Mesenteric fat pad (tissue), 1 donor: ENCODE results near the gene TMEM141. TPM values are rescaled to one million over a fixed set of nuclear protein-coding genes. Genes with fewer than 3 reads are reported as not detected.

Experiments used
- DNase-seq: peaks from one replicate; pipeline ENCODE4 v3.0.0-alpha.2; 2020; ENCODE audit warnings: low spot score
- long read RNA-seq: library from polyadenylated mRNA; unstranded; transcript quantifications from one replicate; pipeline ENCODE4 v2.0.0, GENCODE V29; 2020
- total RNA-seq: library from RNA; stranded (reverse); fragmentation: NEBNext Ultra II Directional; extraction: Animal tissue kit (Norgen Biotek cat#: 25700); gene quantifications from one replicate; pipeline ENCODE4 v1.2.1, GENCODE V29; 2021
- donor health status: DM: yes; HTN: yes; CAD: no.

TMEM141 gene
- total RNA-seq: 33.0 TPM
- long read RNA-seq, transcript TMEM141-201 (5 exons, 768 nt): major isoform, 5 of 7 reads
- long read RNA-seq, partial matches to known transcripts: 1 of 7 reads
- long read RNA-seq, other reads (novel, unspliced or antisense): 1 of 7 reads

DNA sequence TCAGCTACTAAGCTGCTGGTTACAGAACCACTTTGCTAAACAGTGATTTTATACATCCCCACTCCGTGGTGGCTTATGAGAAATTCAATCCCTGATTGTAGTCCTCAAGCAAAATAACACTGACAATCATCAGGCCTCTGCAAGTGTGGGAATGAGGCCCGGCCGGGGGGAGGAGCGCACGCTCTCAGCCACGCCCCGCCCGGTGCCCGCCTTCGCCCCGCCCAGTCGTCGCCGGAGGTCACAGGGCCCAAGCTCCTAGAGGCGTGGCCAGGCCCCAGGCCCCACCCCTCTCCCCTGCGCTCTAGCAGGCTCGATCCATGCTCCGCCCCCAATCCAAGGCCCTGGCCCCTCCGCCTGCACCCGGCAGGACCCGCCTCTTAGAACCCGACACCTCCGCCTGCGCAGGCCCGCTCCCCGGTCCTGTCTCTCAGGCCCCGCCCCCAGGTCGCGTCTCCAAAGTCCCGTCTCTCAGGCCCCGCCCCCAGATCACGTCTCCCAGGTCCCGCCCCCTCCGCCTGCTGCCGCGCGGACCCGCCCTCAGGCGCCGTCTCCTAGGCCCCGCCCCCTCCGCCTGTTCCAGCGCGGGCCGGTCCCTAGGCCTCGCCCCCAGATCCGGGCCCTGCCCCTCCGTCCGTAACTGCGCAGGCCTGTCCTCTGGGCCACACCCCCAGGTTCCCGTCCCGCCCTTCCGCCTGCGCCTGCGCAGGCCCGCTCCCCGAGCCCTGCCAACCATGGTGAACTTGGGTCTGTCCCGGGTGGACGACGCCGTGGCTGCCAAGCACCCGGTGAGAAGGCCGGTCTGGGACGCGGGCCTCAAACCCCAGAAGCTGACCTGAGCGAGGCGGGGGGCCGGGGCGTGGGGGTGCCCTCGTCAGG lies at the start of gene TMEM141:
Gene TMEM141 (plus strand): TSS at position 705 of the 876 bp plus-strand sequence. CDS start 27 bp downstream, at position 732.
- peak; percentile 100 for DNase-seq

DNA sequence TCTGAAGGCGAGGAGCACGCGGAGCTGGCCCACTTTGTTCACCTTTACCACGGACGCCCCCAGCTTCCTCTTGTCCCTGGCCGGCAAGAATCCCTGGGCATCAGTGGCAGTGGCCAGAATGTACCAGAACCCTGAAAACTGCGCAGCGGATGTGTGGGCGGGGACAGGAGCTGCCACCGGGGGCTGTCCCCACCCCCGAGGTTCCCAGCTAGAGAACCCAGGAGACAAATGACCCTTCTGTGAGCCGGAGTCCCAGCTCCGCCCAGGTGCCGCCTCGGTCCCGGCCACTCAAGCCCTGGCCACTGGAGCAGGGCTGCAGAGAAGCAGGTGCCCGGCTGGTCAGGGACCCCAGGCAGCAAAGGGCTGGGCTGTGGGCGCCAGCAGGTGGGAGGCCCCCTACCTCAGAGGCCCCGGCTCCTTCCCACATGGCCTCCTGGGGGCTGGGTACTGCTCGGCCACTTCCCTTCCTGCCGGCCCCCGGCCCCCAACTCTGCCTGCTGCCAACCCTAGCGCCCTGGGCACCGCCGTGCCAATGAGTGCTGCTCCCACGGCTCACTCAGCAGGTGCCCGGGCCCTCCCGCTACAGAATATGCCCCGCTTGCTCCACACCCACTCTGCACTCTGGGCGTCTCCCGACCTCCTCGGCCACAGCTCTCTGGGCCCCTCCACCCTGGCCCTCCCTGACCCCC lies 49.1 kb upstream of the TMEM141 start:
- no peak for DNase-seq

DNA sequence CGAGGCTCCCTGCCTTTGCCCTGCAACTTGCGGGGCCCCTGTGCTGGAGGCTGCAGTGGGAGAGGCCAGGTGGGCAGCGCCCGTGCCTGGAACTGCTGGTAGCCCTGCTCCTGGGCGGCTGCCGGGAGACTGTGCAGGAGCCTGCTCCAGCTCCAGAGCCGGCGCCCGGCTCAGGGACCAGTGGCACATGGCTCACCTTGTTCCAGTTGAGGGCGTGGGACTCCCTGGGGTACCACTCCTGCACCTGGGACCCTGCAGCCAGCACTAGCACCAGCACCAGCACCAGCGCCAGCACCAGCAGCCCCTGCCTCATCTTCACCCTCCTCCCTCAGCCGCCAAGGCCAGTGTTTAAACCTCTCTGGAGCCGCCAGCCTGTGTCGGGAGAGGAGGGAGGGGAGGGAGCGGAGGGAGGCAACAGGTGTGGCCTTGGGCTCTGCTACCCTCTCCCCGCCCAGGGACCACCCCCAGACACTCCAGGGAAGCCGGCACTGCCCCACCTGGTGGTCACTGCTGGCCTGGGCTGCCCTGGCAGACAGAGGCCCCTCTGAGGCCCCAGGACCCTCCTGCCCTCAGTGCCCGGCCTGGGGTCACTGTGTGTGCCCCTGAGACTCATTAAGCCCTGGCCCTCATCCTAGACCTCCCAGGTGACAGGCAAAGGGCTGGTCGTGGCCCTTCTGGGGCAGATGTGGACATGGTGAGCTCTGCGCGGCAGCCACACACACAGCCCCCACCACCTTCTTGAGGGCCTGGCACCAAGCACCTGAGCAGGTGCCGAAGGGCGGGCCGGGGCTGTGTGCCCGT lies 48.4 kb upstream of the TMEM141 start, which contains the start of gene LCN10:
Gene LCN10 (minus strand): TSS at position 350 of the 801 bp plus-strand sequence. CDS start 37 bp downstream, at position 313.
- no peak for DNase-seq

DNA sequence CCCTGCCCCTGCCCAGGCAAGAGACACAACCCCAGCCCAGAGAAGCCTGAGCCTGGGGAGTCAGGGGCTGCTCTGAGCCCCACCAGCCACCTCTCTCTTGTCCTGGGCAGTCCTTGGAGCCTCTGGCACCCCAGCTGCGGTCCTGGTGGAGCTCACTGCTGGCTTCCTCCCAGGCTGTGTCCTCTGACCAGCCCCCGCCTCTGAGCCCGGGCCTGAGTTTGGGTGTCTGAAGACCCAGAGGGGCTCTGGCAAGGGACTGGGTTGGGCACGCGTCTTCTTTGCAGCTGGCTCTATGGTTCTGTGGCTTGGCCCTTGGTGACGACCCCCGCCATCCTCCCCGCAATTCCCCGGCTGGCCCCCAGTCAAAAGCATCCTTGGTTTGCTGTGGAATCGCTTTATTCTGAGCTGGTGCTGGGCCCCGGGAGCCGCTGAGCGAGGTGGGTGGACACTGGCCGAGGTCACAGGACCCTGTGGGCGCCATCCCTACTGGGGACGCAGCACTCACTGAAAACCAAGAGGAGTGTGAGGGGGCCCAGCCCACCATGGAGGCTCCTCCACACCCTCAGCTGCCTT lies 47.4 kb upstream of the TMEM141 start:
- DNase-seq: no peak

DNA sequence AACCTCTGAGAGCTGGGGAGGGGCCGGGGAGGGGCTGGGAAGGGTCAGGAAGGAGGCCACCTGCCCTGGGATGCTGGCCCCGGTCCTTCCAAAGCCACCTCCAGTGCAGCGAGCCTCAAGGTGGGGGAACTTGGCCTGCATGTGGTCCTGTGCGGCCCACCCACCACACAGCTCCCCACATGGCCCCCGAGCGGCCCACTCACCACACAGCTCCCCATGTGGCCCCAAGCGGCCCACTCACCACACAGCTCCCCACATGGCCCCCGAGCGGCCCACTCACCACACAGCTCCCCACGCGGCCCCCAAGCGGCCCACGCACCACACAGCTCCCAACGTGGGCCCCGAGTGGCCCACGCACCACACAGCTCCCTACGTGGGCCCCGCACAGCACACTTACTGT lies 46.4 kb upstream of the TMEM141 start:
- no peak for DNase-seq

DNA sequence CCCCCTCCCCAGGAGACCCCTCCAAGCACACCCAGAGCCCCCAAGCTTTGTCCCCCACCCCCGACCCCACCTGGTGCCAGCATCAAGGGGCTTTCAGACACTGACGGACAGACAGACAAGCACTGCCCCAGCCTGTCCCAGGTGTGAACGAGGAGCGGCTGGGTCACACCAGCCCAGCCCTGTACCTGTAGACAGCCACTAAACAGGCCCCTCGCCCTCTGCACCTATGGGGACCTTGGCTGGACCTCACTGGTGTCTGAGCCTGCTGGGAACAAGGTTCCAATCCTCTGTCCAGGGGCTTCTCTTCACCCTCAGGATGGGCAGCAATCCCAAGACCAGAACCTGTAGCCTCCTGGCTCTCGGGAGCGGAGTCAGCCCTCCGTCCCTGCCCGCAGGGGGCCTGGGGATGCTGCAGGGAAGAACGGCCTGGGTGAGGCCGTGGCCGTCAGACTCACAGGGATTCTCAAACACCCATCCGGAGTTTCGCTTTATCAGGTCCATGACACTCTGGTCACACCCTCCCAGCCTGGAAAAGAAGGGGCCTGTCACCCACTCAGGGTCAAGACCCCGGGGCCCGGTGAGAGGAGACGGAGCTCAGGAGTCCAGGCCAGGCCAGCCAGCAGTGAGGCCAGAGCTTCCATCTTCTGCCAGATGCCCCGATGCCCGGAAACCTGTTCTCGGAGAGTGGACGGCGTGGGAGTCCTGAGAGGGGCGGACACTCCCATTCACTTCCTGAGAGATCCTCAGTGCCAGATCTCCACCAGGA lies 45.6 kb upstream of the TMEM141 start:
- no peak for DNase-seq

DNA sequence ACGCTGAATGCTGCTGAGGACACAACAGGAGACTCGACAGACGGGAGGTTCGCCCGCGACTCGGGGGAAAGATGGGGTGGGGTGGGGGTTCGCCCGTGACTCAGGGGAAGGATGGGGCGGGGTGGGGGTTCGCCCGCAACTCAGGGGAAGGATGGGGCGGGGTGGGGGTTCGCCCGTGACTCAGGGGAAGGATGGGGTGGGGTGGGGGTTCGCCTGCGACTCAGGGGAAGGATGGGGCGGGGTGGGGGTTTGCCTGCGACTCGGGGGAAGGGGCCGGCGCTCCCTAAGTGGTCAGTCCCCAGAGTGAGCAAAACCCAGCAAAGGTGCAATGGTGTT lies 45.0 kb upstream of the TMEM141 start:
- DNase-seq: no peak

DNA sequence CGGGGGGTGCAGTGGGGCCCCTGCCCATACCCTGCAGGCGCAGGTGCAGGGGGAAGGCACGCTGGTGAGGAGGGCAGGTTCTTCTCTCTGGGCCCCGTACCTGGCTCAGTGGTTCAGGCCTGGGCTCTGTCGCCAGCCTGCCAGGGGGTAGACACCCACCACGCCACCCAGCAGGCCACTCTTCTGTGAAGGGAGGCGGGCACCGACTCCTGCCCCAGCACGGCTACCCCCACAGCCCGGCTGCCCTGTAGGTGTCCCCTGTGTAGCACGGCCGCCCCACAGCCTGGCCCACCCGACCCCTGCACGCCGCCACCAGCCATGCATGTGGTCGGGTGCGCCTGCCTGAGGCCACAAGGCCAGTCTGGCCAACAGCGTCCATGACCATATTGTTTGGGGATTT lies 44.5 kb upstream of the TMEM141 start:
- no peak for DNase-seq

DNA sequence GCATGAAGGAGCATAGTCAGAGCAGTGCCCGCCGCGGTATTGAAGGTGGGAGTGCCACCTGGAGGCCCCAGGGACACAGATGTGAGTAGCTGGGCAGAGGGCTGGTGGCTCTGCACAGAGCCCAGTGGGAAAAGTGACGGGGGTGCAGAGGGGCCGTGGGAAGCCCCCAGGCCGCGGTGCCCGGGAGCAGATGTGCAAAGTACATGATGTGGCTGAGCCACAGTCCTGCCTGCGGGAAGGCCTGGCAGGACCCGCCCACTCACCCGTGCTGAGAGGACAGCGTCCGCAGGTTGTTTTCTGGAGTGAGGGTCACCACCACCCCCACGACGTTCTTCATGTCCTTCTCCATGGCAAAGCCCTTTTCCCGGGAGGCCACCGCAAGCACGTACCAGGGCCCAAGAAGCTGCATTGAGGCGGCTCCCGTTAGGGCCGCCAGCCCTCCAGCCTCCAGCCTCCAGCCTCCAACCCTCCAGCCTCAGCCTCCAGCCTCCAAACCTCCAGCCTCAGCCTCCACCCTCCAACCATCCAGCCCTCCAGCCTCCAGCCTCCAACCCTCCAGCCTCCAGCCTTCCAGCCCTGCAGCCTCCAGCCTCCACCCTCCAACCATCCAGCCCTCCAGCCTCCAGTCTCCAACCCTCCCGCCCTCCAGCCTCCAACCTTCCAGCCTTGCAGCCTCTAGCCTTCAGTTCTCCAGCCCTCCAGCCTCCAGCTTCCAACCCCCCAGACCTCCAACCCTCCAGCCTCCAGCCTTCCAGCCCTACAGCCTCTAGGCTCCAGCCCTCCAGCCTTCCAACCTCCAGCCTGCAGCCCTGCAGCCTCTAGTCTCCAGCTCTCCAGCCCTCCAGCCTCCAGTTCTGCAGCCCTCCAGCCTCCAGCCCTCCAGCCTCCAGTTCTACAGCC lies 43.7 kb upstream of the TMEM141 start:
- DNase-seq: no peak

DNA sequence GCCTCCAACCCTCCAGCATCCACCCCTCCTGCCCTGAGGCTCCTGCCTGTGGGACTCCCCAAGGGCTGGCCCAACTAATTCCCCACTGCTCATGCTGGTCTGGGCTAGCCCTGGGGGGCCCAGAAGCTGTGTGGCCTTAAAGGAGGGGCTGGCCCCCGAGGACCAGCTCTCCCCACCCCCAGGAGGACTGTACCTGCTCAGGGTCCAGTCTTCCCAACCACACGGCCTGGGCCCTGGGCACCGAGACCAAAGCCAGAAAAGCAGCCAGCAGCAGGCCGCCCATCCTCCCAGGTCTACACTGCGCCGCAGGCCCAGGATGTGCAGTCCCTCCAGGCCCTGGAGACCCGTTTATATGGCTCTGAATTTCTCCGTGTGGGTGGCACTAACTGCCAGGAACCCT lies 42.9 kb upstream of the TMEM141 start, which contains the start of gene LCN6:
Gene LCN6 (minus strand): TSS at position 325 of the 400 bp plus-strand sequence. CDS start 42 bp downstream, at position 283.
- DNase-seq: no peak

DNA sequence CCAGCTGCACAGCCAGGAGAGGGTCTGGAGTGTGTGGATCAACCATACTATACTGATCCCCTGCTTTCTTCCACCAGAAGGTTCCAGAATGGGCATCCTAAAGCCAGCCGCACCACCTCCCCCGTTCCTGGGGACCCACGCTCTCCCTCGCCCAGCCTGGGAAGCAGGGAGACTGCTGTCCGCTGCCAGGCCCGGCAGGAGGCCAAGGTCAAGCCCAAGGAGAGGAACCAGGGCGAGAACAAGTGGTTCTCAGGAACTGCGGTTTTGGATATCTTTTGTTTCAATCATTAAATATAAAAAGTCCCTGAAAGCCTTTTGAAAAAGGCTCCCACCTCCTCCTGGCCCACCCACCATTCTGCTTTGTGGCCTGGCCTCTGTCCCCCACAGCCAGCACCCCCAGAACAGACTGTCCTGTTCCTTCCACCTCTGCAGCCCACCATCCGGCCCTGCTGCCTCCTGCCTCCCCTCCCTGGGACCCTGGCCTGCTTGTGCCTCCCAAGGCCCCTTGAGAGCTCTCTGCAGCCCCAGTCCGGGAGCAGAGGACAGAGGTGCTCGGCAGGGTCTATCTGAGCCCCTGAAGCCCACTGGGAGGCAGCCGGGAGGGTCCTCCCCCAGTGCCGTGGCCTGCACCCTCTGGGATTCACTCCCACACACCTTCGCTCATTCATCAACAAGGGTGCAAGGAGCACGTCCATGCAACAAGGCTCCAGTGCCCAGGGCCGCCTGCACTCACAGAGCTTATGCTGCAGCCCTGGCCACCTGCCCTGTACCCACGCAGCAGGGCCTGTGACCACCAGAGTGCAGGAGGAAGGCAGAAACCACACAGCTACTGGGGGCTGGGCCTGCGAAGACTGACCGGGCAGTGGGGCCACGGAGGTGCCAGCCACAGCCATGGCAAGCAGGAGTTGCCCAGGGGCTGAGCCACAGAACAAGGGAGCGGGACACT lies 42.2 kb upstream of the TMEM141 start:
- DNase-seq: no peak

DNA sequence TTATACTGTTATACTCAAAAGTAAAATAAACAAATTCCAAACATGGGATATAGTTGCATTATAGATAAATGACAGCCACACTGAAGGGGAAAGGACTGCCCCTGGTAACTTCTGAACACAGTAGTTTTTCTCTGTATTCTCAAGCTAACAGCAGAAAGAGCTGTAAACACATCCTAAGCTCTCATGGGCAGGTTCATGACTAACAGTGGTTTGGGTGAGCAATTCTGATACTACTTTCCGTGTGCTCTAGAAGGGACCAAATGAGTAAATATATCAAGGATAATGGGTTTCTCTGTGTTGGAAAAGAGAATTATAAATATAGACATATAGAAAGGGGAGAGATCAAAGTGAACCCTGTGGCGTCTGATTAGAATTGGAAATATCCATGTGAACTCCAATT lies 40.6 kb upstream of the TMEM141 start:
- no peak for DNase-seq

DNA sequence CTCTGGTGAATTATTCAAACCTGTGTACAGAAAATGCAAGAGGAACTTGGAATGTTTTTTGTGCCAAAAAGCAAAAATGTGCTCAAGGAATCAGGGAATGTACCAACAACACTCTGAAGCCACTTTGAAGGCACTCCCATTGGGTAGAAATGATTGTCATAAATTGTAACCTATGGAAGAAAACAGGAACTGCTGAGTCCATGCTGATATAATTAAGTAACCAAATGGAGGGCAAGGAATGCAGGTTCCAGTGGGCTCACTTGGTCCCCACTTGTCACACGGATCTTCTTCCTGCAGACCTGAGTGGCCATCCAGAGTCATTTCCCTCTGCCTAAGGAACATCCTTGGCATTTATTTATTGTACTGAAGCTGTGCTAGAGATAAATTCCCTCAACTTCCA lies 39.9 kb upstream of the TMEM141 start:
- no peak for DNase-seq

DNA sequence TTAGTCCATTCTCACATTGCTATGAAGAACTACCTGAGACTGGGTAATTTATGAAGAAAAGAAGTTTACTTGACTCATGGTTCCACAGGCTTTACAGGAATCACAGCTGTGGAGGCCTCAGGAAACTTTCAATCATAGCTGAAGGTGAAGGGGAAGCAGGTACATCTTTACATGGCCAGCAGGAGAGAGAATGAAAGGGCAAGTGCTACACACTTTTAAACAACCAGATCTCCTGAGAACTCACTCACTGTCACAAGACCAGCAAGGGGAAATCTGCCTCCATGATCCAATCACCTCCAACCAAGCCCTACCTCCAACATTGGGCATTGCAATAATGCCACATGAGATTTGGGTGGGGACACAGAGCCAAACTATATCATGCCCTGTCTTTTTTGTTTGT lies 39.3 kb upstream of the TMEM141 start:
- DNase-seq: no peak

DNA sequence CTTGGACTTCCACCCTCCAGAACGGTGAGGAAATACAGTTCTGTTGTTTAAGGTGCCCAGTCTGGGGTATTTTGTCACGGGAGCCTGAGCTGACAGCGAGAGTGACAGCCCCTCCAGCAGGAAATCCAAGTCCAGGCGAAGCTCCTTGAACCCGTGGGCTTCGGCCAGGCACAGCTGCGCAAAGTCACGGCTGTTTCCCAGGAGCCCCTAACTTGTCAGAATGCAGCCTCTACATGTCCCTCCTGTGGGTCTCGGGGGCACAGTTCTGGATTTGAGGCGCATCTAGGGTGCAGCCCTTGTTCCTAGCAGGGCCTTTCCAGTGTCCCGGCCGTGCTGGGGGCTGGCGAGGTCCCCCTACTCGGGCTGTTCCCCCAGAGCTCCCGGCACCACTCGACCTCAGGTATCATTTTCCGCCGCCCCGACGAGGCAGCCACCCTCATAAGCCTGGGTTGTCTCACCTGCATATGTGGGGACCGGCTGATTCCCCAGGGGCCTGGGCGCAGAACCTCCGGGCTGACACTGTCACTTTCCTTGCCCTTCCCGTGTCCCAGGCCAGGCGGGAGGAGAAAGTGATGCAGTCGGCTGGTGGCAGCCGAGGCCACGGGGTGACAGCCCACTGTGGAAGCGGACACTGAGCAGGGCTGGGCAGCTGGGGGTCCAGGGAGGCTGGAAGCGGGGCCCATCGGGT lies 37.6 kb upstream of the TMEM141 start:
- no peak for DNase-seq

DNA sequence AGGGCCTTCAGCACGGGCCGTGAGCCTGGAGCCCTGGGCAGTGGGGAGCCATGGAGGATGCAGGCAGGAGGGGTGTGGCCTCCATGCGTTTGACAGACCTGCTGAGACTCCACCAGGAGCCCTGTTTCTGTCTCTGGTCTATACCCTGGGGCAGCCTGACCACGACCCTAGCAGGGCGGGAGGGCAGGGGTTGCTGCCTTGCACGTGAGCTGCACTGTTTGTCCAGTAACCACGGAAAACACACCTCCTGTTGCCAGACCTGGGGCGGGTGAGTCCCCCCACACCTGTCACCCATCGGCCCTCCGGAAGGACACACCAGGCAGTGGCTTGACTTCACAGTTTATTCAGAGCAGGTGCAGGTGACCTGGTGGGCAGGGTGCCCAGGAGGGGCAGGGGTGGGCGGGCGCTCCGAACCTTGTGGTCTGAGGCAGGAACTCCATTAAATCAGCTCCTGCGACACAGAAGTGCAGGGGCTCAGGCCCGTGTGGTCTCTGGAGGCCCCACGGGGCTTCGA lies 37.0 kb upstream of the TMEM141 start:
- no peak for DNase-seq

DNA sequence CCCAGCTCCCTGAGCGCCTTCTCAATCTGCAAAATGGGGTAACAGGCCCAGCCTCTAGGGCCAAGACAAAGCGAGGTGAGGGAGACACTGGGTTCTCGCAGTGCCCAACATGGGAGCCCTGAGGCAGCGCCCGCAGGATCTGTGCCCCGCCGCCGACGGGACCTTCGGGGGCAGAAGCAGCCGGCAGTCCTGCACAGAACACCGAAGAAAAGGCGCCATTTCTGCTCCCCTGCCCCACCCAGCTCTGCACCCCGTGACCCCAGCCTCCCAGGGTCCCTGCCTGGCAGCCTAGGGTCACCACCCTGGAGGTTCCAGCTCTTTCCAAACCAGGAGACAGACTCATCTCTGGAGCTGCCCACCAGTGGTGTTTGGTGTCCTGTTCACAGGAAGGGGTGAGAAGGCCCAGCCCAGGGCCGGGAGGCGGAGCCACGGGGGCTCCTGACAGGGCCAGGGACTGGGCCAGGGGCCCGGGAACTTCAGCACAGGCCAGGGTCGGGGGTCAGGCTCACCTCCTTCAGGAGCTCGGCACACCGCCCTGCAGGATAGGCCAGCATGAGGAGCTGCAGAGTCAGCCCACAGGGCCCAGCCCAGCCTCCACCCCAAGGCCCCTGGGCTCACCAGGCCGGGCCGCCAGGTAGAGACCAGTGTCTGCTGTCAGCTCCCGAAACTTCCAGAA lies 36.4 kb upstream of the TMEM141 start:
- no peak for DNase-seq
